Keratinocyte (primary cell): ENCODE results near the gene SLC7A6. TPM values are rescaled to one million over a fixed set of nuclear protein-coding genes. Genes with fewer than 3 reads are reported as not detected.

Source experiments
- DNase-seq: peaks from one replicate; pipeline ENCODE4 v3.0.0-alpha.2; 2011; ENCODE audit warnings: low read depth, missing footprints, low spot score
- FAIRE-seq: peaks from 2 replicates; lab custom pipeline; 2011; peaks lifted over from hg19 to GRCh38; lab: Jason Lieb, UNC
- H2AFZ ChIP-seq: 2 replicates; pipeline ENCODE4 v1.6.0; 2012; ENCODE audit warnings: low read length, control low read depth, inconsistent platforms; ENCODE audit not compliant: control insufficient read depth
- H3K27ac ChIP-seq: 2 replicates; pipeline ENCODE4 v1.5.1; 2011; ENCODE audit warnings: low read length; ENCODE audit not compliant: control insufficient read depth, insufficient read depth
- H3K27me3 ChIP-seq: 3 replicates; pipeline ENCODE4 v1.6.0; 2011; ENCODE audit warnings: low read length; ENCODE audit not compliant: control insufficient read depth, insufficient read depth; ENCODE audit errors: extremely low read depth
- H3K36me3 ChIP-seq, 2 experiments: 2 replicates in 1 of 2; 3 replicates in 1 of 2; pipeline ENCODE4 v1.5.1; 2011; ENCODE audit warnings: low read length in 2 of 2, mild to moderate bottlenecking in 1 of 2; ENCODE audit not compliant: control insufficient read depth in 2 of 2, insufficient read depth in 2 of 2; ENCODE audit errors: extremely low read depth in 1 of 2
- H3K4me1 ChIP-seq: 3 replicates; pipeline ENCODE4 v1.5.1; 2011; ENCODE audit warnings: low read length; ENCODE audit not compliant: control insufficient read depth, insufficient read depth; ENCODE audit errors: extremely low read depth
- H3K4me2 ChIP-seq: 3 replicates; pipeline ENCODE4 v1.6.0; 2011; ENCODE audit warnings: low read depth, low read length; ENCODE audit not compliant: control insufficient read depth, insufficient read depth; ENCODE audit errors: extremely low read depth
- H3K4me3 ChIP-seq, 3 experiments: fragments of 200-600 bp in 1 of 3; sonication (generic) in 1 of 3; 2 replicates in 2 of 3; 3 replicates in 1 of 3; pipeline ENCODE4 v1.5.1; 2011 to 2016; ENCODE audit warnings: low read length in 3 of 3, mild to moderate bottlenecking in 3 of 3, control low read depth in 2 of 3, inconsistent platforms in 1 of 3, low read depth in 1 of 3, mixed read lengths in 1 of 3, mixed run types in 1 of 3, moderate library complexity in 1 of 3; ENCODE audit not compliant: control insufficient read depth in 2 of 3, insufficient read depth in 2 of 3; ENCODE audit errors: extremely low read depth in 1 of 3
- H3K79me2 ChIP-seq: 2 replicates; pipeline ENCODE4 v1.6.0; 2012; ENCODE audit warnings: low read length; ENCODE audit not compliant: control insufficient read depth, insufficient read depth
- H3K9ac ChIP-seq: 3 replicates; pipeline ENCODE4 v1.6.0; 2011; ENCODE audit warnings: low read length; ENCODE audit not compliant: control insufficient read depth, insufficient read depth; ENCODE audit errors: extremely low read depth
- H3K9me1 ChIP-seq: 3 replicates; pipeline ENCODE4 v1.6.0; 2011; ENCODE audit warnings: low read length; ENCODE audit not compliant: control insufficient read depth, insufficient read depth; ENCODE audit errors: extremely low read depth
- H3K9me3 ChIP-seq: 2 replicates; pipeline ENCODE4 v1.5.1; 2012; ENCODE audit warnings: low read depth, low read length; ENCODE audit not compliant: control insufficient read depth
- H4K20me1 ChIP-seq: 3 replicates; pipeline ENCODE4 v1.6.0; 2011; ENCODE audit warnings: low read length; ENCODE audit not compliant: control insufficient read depth, insufficient read depth; ENCODE audit errors: extremely low read depth
- CTCF ChIP-seq, 3 experiments: IDR thresholded peaks in 1 of 3; conservative IDR thresholded peaks in 1 of 3; optimal IDR thresholded peaks in 1 of 3; 2 replicates in 2 of 3; 3 replicates in 1 of 3; pipeline versions ENCODE3 to v1.5.1; 2011; ENCODE audit warnings: low read length in 3 of 3, mild to moderate bottlenecking in 3 of 3, moderate library complexity in 2 of 3, control low read depth in 1 of 3, inconsistent platforms in 1 of 3; ENCODE audit not compliant: insufficient read depth in 2 of 3; ENCODE audit errors: extremely low read depth in 1 of 3
- EZH2 ChIP-seq: IDR thresholded peaks from one replicate; pipeline ENCODE4 v1.6.1; 2012; ENCODE audit warnings: inconsistent platforms, mild to moderate bottlenecking, low read length, moderate library complexity
- dilution Hi-C: fragments of 300-500 bp; cut with MboI; formaldehyde crosslinking; loops from one replicate; pipeline ENCODE4 v1.7.0; 2020; ENCODE audit warnings: low sequenced_read_pairs; ENCODE audit not compliant: extremely low pct_ligation_motif_present
- polyA plus RNA-seq, 5 experiments: library from polyadenylated mRNA; depleted of rRNA in 3 of 5; stranded (reverse) in 3 of 5; stranded (forward) in 1 of 5; unstranded in 1 of 5; fragments of >200 nt; gene quantifications; 1 replicate in 1 of 5; 2 replicates in 3 of 5; 3 replicates in 1 of 5; pipeline versions ENCODE4 v1.2.1 to v1.2.3, GENCODE V29; 2011 to 2012; ENCODE audit warnings: missing spikeins in 2 of 5, low read depth in 1 of 5, low replicate concordance in 1 of 5

SLC7A6 gene
- polyA plus RNA-seq, 1 donor (not counting 4 experiments of a cell fraction or from before 2014, with no cell fraction given) = 43.4 TPM

- dilution Hi-C loops = no loop called here
- no peaks in the 10 kb centered on the region for H3K79me2 ChIP-seq
- peaks cover 9% of the 10 kb centered on the region for H4K20me1 ChIP-seq
Observed at GRCh38 chr16:68296291-68296690, 32.0 kb downstream of the SLC7A6 start.

GRCh38 chr16:68296693-68297092 lies 32.4 kb downstream of the SLC7A6 start:
- no peak overlapping the region for H3K4me3 ChIP-seq
- no peak overlapping the region for H2AFZ ChIP-seq
- no peak overlapping the region for H3K27ac ChIP-seq
- H3K9ac ChIP-seq = no peak overlapping the region
- DNase-seq (no peak), FAIRE-seq (no peak)
- H3K4me2 ChIP-seq = no peak overlapping the region
- H3K79me2 ChIP-seq = no peaks in the 10 kb centered on the region
- H3K4me1 ChIP-seq = peaks cover 35% of the 10 kb centered on the region
- H3K36me3 ChIP-seq = peaks cover 22 to 54% of the 10 kb centered on the region in 2 experiments
- H3K9me1 ChIP-seq = no peaks in the 10 kb centered on the region
- TF ChIP-seq EZH2 = no peak
- no peak for TF ChIP-seq CTCF (optimal IDR thresholded peaks at IDR 0.05 in 1 of 3, IDR thresholded peaks at IDR 0.05 in 1 of 3, conservative IDR thresholded peaks at IDR 0.05 in 1 of 3; ENCODE audit: extremely low read depth in 1 of 3, insufficient read depth in 2 of 3, low read length in 3 of 3)
- dilution Hi-C loops = no loop called here
- H3K27me3 ChIP-seq = no peaks in the 10 kb centered on the region
- H3K9me3 ChIP-seq = no peaks in the 10 kb centered on the region
- H4K20me1 ChIP-seq = peaks cover 9% of the 10 kb centered on the region

More at GRCh38 chr16:68296291-68296690, 32.0 kb downstream of the SLC7A6 start:
- FAIRE-seq (no peak), DNase-seq (no peak)
- Histone ChIP-seq H2AFZ (no peak overlapping the region), H3K27me3 (no peaks in the 10 kb centered on the region), H3K9me3 (no peaks in the 10 kb centered on the region), H3K4me3 (no peak overlapping the region), H3K27ac (no peak overlapping the region), H3K9ac (no peak overlapping the region), H3K9me1 (no peaks in the 10 kb centered on the region), H3K4me1 (peaks cover 35% of the 10 kb centered on the region), H3K4me2 (no peak overlapping the region), H3K36me3 (peaks cover 25 to 57% of the 10 kb centered on the region in 2 experiments)
- TF ChIP-seq EZH2 = no peak
- no peak for TF ChIP-seq CTCF (optimal IDR thresholded peaks at IDR 0.05 in 1 of 3, IDR thresholded peaks at IDR 0.05 in 1 of 3, conservative IDR thresholded peaks at IDR 0.05 in 1 of 3; ENCODE audit: extremely low read depth in 1 of 3, insufficient read depth in 2 of 3, low read length in 3 of 3)
